Hepatocyte (in vitro differentiated cells): ENCODE data around the gene FIBP.

Source experiments
- EZH2 ChIP-seq: fragments of 200-600 bp; sonication (generic); IDR thresholded peaks from 2 replicates; pipeline ENCODE4 v1.6.1; 2016; ENCODE audit warnings: antibody characterized with exemption, mild to moderate bottlenecking, borderline replicate concordance
- EZH2phosphoT487 ChIP-seq: fragments of 200-600 bp; sonication (generic); IDR thresholded peaks from one replicate; pipeline ENCODE4 v1.6.1; 2018; ENCODE audit warnings: antibody characterized with exemption, mild to moderate bottlenecking, low read depth, moderate library complexity; ENCODE audit not compliant: unreplicated experiment, severe bottlenecking
- TF ChIP-seq, protein P1 (sequence below): fragments of 200-600 bp; sonication (generic); IDR thresholded peaks from 2 replicates; pipeline ENCODE4 v1.5.1; 2016; ENCODE audit warnings: antibody characterized with exemption, mild to moderate bottlenecking; ENCODE audit not compliant: poor library complexity

DNA sequence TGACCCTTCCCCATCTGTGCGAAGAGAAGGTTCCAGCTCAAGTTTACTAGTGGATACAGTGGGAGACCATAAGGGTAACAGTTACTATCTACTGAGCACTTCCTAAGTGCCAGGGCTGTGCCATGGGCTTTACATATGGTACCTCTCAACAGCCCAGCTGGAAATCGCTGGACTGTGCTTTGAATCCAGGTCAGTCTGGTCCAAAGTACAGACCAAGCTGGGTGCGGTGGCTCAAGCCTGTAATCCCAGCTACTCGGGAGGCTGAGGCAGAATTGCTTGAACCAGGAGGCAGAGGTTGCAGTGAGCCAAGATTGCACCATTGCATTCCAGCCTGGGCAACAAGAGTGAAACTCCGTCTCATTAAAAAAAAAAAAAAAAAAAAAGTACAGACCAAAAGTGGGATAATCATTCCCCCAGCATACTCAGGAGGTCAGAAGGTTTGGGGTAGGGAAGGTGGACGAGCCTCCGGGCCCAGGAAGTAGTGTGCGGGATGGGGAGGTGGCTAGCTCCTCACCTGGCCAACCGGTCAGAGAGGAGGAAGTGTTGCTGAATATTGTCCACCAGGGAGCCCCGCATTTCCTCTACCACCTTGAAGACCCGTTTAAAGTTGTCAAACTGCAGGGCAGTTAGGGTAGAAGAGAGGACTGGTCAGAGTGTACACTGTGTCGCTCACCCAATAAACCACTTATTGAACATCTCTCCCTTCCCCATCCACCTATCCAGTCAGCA, 2.3 kb downstream of the FIBP start:
- no peak for TF ChIP-seq EZH2phosphoT487
- no peak for TF ChIP-seq EZH2
- TF ChIP-seq, protein P1, sequence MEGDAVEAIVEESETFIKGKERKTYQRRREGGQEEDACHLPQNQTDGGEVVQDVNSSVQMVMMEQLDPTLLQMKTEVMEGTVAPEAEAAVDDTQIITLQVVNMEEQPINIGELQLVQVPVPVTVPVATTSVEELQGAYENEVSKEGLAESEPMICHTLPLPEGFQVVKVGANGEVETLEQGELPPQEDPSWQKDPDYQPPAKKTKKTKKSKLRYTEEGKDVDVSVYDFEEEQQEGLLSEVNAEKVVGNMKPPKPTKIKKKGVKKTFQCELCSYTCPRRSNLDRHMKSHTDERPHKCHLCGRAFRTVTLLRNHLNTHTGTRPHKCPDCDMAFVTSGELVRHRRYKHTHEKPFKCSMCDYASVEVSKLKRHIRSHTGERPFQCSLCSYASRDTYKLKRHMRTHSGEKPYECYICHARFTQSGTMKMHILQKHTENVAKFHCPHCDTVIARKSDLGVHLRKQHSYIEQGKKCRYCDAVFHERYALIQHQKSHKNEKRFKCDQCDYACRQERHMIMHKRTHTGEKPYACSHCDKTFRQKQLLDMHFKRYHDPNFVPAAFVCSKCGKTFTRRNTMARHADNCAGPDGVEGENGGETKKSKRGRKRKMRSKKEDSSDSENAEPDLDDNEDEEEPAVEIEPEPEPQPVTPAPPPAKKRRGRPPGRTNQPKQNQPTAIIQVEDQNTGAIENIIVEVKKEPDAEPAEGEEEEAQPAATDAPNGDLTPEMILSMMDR: no peak
